ENCODE measurements around the gene CLNK.

Gene CLNK

GRCh38 chr4:10613926-10614478, 70.6 kb downstream of the CLNK start:
- no peak for DNase-seq (ENCODE audit: low spot score)

- DNase-seq (ENCODE audit: low spot score), result no peak
Observed at GRCh38 chr4:10612476-10612875, 72.1 kb downstream of the CLNK start.

- DNase-seq (ENCODE audit: low spot score), result no peak
Observed at GRCh38 chr4:10611673-10612072, 72.9 kb downstream of the CLNK start.

GRCh38 chr4:10608501-10609219, 75.9 kb downstream of the CLNK start:
- DNase-seq (ENCODE audit: low spot score), result no peak

- DNase-seq (ENCODE audit: low spot score), result no peak
Observed at GRCh38 chr4:10607206-10607605, 77.4 kb downstream of the CLNK start.

- no peak for DNase-seq (ENCODE audit: low spot score)
Observed at GRCh38 chr4:10606483-10607155, 77.9 kb downstream of the CLNK start.

- no peak for DNase-seq (ENCODE audit: low spot score)
Observed at GRCh38 chr4:10605746-10606482, 78.7 kb downstream of the CLNK start.

- DNase-seq (ENCODE audit: low spot score), result no peak
Observed at GRCh38 chr4:10605031-10605430, 79.5 kb downstream of the CLNK start.

GRCh38 chr4:10599574-10599973, 85.0 kb downstream of the CLNK start:
- DNase-seq (ENCODE audit: low spot score), result no peak

GRCh38 chr4:10598829-10599228, 85.7 kb downstream of the CLNK start:
- DNase-seq (ENCODE audit: low spot score), result no peak

GRCh38 chr4:10596586-10597290, 87.8 kb downstream of the CLNK start:
- no peak for DNase-seq (ENCODE audit: low spot score)

GRCh38 chr4:10593130-10593529, 91.4 kb downstream of the CLNK start:
- no peak for DNase-seq (ENCODE audit: low spot score)

GRCh38 chr4:10590896-10591295, 93.7 kb downstream of the CLNK start:
- DNase-seq (ENCODE audit: low spot score), result no peak

GRCh38 chr4:10589799-10590198, 94.8 kb downstream of the CLNK start:
- DNase-seq (ENCODE audit: low spot score), result no peak

GRCh38 chr4:10589321-10589720, 95.2 kb downstream of the CLNK start:
- DNase-seq (ENCODE audit: low spot score), result no peak

GRCh38 chr4:10587697-10588096, 96.9 kb downstream of the CLNK start:
- no peak for DNase-seq (ENCODE audit: low spot score)

GRCh38 chr4:10587296-10587695, 97.3 kb downstream of the CLNK start:
- DNase-seq (ENCODE audit: low spot score), result no peak

GRCh38 chr4:10584042-10584441, 100.5 kb downstream of the CLNK start:
- DNase-seq (ENCODE audit: low spot score), result no peak

GRCh38 chr4:10582951-10583350, 101.6 kb downstream of the CLNK start:
- no peak for DNase-seq (ENCODE audit: low spot score)

GRCh38 chr4:10582059-10582686, 102.4 kb downstream of the CLNK start:
- peak; percentile 1 for DNase-seq (ENCODE audit: low spot score)

- DNase-seq (ENCODE audit: low spot score), result no peak
Observed at GRCh38 chr4:10581022-10581421, 103.5 kb downstream of the CLNK start.

All from SK-N-DZ (cell line).